ENCODE results near the gene EPN2. TPM values are rescaled to one million over a fixed set of nuclear protein-coding genes. Genes with fewer than 3 reads are reported as not detected.

Gene EPN2
- total RNA-seq, 2 experiments from 2014 or later: 1.8 to 2.1 TPM

DNA sequence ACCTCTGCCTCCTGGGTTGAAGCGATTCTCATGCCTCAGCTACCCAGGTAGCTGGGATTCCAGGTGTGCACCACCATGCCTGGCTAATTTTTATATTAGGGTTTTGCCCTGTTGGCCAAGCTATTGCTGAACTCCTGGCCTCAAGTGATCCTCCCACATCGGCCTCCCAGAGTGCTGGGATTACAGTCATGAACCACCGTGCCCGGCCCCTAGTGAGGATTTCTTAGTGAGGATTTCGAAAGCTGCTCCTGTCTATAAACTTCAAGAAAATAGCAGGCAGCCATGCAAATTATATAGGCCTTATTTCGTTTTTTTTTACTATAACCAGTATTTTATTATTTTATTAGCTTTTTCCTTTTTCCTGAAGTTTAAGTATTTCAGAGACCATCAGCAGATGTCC lies 41.6 kb downstream of the EPN2 start:
- Mint-ChIP-seq H3K4me3 (no peak overlapping the region), H3K36me3 (ENCODE audit: low read depth) (no peaks in the 10 kb centered on the region), H3K27ac (no peak overlapping the region), H3K27me3 (no peaks in the 10 kb centered on the region), H3K9me3 (no peaks in the 10 kb centered on the region), H3K4me1 (peaks cover 2% of the 10 kb centered on the region)
- DNase-seq: no peak
- POLR2A ChIA-PET: no interaction called here
- CTCF ChIA-PET: interaction anchor here (0.7 kb wide), 1 partner anchor 23 kb away, joined by 3 read pairs; no protein-coding TSS in a partner anchor

DNA sequence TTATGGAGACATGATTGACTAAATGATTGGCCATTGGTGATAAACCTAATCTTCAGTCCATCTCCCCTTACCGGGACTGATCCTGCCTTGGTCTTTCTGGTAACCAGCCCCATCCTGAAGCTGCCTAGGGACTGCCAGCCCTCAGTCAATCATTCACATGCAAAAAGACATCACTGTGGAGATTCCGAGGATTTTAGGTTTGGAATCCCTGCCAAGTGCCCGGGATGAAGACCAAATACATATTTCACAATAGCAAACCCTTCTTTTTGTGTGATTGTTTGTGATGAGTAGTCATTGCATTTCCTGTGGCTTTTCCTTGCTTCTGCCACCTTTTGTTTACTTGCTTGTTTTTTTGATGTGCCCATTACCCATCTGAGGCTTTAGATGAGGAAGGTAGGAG lies 44.0 kb downstream of the EPN2 start:
- CTCF ChIA-PET: interaction anchor here (0.6 to 1.6 kb wide), 5 partner anchors 10 to 82 kb away, joined by 3 to 5 read pairs (median 3); partner anchors contain the start of gene B9D1
- peaks cover 16% of the 10 kb centered on the region for H3K4me1 Mint-ChIP-seq
- POLR2A ChIA-PET: no interaction called here
- H3K4me3 Mint-ChIP-seq: no peak overlapping the region
- H3K27ac Mint-ChIP-seq: no peak overlapping the region
- no peaks in the 10 kb centered on the region for H3K9me3 Mint-ChIP-seq
- H3K27me3 Mint-ChIP-seq: no peaks in the 10 kb centered on the region
- no peaks in the 10 kb centered on the region for H3K36me3 Mint-ChIP-seq (ENCODE audit: low read depth)
- no peak for DNase-seq

DNA sequence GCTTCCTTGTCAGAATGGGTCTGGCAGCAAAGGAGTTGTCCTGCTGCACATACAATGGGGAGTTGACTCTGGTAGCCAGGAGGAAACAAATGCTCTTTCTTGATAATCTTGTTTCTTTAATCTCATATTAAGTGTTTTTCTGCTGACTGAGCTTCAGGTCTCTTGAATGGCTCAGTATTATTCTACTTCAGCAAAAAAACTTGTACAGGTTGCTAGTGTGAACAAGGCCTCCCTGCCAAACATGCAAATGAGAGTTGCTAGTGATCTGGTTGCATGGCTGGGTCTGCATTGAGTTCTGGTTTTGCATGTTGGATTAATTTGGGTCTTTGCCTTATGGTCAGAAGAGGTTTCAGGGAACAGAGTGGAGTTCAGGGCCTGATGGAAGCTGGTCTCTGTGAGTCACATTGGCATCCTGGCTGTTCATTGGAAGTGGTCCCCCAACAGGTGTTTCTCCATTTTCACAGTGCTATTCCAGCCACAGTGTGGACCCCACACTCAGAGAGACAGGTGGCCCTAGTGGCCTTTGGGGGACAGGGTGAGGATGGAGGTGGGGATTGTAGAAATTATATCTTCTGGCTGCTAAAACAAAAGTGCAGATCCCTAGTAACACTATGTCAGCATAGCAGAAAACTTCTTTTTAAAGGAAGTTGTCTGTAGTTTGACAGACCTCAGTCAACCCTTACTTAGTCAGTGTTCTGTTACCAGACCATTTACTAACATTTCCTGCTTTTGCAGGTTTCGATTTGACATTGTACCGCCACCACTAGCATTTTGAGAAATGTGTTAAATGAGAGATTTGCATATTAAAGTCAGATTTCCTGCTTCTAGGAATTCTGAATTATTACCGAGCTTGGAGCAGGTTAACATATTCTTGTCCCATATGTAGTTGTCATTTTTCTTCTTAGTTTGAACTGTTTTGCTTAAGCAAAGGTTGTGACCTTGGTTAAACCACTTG lies 47.1 kb downstream of the EPN2 start:
- DNase-seq: no peak
- Mint-ChIP-seq H3K27ac (peak overlapping the region; percentile 62), H3K9me3 (no peaks in the 10 kb centered on the region), H3K27me3 (peaks cover 3% of the 10 kb centered on the region), H3K36me3 (ENCODE audit: low read depth) (no peaks in the 10 kb centered on the region), H3K4me1 (peaks cover 16% of the 10 kb centered on the region), H3K4me3 (no peak overlapping the region)
- POLR2A ChIA-PET: no interaction called here
- CTCF ChIA-PET: interaction anchor here (1.4 kb wide), 1 partner anchor 25 kb away, joined by 3 read pairs; no protein-coding TSS in a partner anchor

DNA sequence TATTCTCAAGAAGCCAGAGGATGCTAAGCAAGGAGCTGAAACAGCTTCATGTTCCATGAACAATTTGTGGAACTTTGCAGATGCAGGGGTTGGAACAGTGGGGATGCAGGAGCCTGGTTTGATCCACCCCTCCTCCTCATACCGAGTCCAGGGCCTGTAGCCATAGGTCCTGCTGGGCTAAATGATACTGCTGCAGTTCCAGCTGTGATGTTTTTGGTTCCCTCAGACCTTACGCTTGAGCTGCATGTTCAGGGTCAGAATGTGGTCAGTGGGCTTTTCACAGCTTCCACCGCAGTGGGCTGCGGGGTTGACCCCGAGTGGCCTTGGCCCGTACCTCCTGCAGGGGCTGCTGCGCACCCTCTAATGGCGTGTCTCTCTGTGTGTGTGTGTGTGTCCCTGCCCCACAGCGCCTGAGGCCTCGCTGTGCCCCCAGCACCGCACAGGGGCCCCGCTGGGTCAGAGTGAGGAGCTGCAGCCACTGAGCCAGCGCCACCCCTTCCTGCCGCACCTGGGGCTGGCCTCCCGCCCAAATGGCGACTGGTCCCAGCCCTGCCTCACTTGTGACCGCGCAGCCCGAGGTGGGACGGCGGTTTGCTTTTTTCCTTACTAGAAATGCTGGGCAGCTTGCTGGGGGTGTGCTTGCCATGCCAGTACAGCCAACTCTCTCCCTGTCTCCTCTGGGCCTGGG lies 48.2 kb downstream of the EPN2 start:
- peaks cover 3% of the 10 kb centered on the region for H3K27me3 Mint-ChIP-seq
- POLR2A ChIA-PET: no interaction called here
- no peaks in the 10 kb centered on the region for H3K9me3 Mint-ChIP-seq
- CTCF ChIA-PET: interaction anchor here (1.4 to 1.7 kb wide), 2 partner anchors 14 to 24 kb away, joined by 3 to 5 read pairs; no protein-coding TSS in a partner anchor
- no peaks in the 10 kb centered on the region for H3K36me3 Mint-ChIP-seq (ENCODE audit: low read depth)
- no peak overlapping the region for H3K4me3 Mint-ChIP-seq
- peaks cover 18% of the 10 kb centered on the region for H3K4me1 Mint-ChIP-seq
- no peak overlapping the region for H3K27ac Mint-ChIP-seq
- no peak for DNase-seq

DNA sequence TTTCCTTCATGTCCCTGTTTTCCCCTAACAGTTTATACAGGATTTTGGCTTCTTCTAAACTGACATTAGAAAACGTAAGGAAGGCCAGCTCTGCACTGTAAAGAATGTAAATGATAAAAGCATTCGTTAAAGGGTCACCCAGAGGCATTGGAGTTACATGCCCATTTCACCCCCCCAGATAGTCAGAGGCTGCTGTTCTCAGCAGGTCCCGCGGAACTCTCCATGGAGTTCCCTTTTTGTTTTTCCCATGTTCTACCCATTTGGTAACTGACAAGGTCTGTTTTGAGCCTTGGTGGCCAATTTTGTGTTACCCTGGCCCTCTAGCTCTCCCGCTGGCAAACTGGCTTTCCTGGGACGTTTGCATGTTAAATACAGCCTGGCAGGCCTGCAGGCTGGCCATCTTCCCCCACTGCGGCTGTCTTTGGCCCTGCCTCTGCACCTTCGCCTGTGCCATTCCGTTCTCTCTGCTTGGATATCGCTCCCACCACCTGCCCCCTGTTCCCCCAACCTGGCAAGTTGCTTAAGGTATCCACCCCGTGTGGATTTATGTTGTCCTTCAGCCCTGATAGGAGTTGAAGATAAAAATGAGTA lies 49.7 kb downstream of the EPN2 start:
- Mint-ChIP-seq H3K9me3 (no peaks in the 10 kb centered on the region), H3K4me3 (no peak overlapping the region), H3K27me3 (peaks cover 5% of the 10 kb centered on the region), H3K4me1 (peaks cover 18% of the 10 kb centered on the region), H3K27ac (no peak overlapping the region), H3K36me3 (ENCODE audit: low read depth) (no peaks in the 10 kb centered on the region)
- CTCF ChIA-PET: interaction anchor here (1.7 to 2.3 kb wide), 2 partner anchors 13 to 20 kb away, joined by 5 read pairs; no protein-coding TSS in a partner anchor
- DNase-seq: no peak
- POLR2A ChIA-PET: no interaction called here

DNA sequence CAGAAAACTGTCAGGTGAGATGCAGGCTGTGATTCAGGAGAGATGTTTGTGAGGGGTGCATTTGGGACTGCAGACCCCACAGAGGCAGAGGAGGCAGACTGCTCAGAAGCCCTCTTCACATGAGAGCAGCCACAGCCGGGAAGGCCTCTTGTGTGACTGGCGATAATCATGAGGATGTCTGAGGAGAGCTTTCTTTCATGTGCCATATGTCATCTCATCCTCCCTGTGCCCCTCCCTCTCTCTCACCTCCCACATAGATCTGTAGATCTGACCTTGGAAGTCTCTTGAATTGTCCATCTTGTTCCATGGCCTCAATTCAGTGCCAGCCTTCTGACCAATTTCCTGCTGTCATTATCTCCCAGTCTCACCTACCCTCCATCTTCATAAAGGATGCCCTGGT lies 50.5 kb downstream of the EPN2 start:
- H3K9me3 Mint-ChIP-seq: no peaks in the 10 kb centered on the region
- H3K4me3 Mint-ChIP-seq: no peak overlapping the region
- ChIA-PET POLR2A (no interaction called here), CTCF (interaction anchor here (2.3 kb wide), 1 partner anchor 19 kb away, joined by 5 read pairs; no protein-coding TSS in a partner anchor)
- no peak overlapping the region for H3K27ac Mint-ChIP-seq
- peaks cover 5% of the 10 kb centered on the region for H3K27me3 Mint-ChIP-seq
- H3K36me3 Mint-ChIP-seq (ENCODE audit: low read depth): no peaks in the 10 kb centered on the region
- no peak for DNase-seq
- H3K4me1 Mint-ChIP-seq: peaks cover 18% of the 10 kb centered on the region

DNA sequence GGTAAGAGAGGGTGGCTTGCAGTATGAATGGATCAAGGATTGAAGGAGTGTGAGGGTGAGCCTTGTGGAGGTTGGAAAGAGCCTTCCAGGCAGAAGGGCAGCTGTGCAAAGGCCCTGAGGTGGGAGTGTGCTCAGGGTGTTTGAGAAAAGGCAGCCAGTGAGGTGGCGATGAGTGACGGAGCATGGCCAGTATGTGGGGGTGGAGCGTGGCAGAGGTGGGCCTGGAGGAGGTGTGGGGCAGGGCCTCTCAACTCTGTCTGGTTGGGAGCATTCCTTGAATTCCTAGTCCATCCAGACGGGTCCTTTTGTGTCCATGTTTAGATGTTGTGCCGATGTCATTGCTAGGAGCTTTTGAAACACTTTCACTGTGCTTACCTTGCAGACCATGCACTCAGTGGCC lies 51.3 kb downstream of the EPN2 start:
- no peaks in the 10 kb centered on the region for H3K9me3 Mint-ChIP-seq
- no peak for DNase-seq
- CTCF ChIA-PET: interaction anchor here (2.3 kb wide), 1 partner anchor 18 kb away, joined by 5 read pairs; no protein-coding TSS in a partner anchor
- peaks cover 18% of the 10 kb centered on the region for H3K4me1 Mint-ChIP-seq
- no peak overlapping the region for H3K27ac Mint-ChIP-seq
- H3K4me3 Mint-ChIP-seq: no peak overlapping the region
- H3K27me3 Mint-ChIP-seq: peaks cover 5% of the 10 kb centered on the region
- H3K36me3 Mint-ChIP-seq (ENCODE audit: low read depth): no peaks in the 10 kb centered on the region
- POLR2A ChIA-PET: no interaction called here

DNA sequence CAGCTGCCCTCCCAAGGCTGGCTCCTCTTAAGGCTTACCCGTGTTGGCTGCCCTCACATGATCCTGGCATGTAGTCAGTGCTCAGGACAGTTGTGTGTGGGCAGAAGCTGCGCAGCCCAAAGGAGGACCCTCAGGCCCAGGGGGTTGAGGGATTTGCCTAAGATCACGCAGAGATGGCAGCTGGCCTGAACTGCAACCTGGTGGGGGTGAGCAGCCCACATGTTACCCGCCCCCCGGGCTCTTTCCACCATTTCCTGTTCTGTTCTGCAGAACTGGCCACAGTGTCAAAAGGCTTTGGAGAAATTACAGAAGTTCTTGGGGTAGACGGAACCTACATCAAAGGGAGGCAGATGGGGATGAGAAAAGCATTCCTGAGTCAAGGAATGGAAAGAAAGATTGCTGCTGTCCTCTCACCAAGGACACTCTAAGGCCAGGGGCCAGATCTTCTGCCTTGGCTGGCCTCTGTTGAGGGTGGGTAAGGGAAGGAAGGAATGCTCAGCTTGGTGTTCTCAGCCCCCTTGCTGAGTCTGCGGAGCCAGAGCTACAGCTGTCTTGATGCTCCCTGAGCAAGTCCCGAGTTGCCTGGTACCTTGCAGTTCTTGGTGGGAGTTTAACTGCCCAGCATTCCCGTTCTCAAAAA lies 53.0 kb downstream of the EPN2 start:
- Mint-ChIP-seq H3K9me3 (no peaks in the 10 kb centered on the region), H3K4me1 (peaks cover 2% of the 10 kb centered on the region), H3K27me3 (peaks cover 5% of the 10 kb centered on the region), H3K36me3 (ENCODE audit: low read depth) (no peaks in the 10 kb centered on the region), H3K4me3 (no peak overlapping the region), H3K27ac (no peak overlapping the region)
- POLR2A ChIA-PET: no interaction called here
- no peak for DNase-seq
- CTCF ChIA-PET: no interaction called here

DNA sequence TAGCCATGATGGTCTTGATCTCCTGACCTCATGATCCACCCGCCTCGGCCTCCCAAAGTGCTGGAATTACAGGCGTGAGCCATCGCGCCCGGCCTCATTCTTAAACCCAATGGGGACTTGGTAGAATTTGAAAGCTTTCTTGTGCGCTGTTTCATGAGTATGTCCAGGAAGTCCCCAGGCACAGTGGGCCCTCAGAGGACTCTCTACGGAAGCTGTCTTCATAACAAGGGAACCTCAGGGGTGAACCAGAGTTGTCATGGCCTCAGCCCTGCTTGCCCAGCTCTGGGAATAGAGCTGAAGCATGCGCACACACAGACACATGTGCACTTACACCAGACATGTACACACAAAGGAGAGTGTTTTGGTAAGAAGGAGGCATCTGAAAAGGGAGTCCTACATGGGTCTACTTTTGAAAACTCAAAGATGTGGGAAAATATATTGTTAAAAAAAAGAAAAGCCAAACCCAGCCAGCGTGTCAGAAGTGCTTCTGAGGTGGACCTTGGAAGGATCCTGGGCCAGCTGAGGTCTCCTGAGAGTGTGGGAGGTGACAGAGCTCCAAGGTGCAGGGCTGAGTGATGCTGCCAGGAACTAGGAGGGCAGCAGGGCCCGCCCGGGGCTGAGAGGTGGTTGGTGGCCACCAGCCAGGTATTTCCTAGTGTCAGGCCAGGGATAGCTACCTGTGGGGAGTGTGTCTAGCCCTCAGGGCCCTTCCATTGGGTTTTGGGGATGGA lies 54.6 kb downstream of the EPN2 start:
- Mint-ChIP-seq H3K36me3 (ENCODE audit: low read depth) (no peaks in the 10 kb centered on the region), H3K27me3 (peaks cover 6% of the 10 kb centered on the region), H3K4me3 (no peak overlapping the region), H3K9me3 (no peaks in the 10 kb centered on the region), H3K27ac (no peak overlapping the region), H3K4me1 (peaks cover 2% of the 10 kb centered on the region)
- no peak for DNase-seq
- CTCF ChIA-PET: interaction anchor here (0.5 to 1.2 kb wide), 4 partner anchors 11 to 682 kb away, joined by 3 to 5 read pairs (median 4); no protein-coding TSS in a partner anchor
- POLR2A ChIA-PET: no interaction called here

DNA sequence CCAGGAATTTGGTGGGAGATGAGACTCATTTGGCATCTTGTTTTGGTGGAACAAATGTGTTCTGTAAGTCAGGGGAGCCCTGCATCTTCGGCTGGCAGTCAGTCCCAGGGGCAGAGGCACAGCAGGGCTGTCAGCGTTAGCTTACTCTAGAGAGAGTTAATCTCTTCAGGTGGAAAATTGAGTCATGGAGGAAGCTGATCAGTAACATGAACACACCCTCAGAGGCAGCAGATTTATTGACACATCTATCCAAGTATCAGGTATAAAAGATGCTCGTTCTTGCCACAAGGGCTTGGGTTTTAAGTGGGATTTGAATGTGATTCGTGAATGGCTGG lies 55.2 kb downstream of the EPN2 start:
- ChIA-PET CTCF (interaction anchor here (1.1 to 1.2 kb wide), 2 partner anchors 11 to 31 kb away, joined by 5 read pairs; no protein-coding TSS in a partner anchor), POLR2A (no interaction called here)
- H3K9me3 Mint-ChIP-seq: no peaks in the 10 kb centered on the region
- H3K27ac Mint-ChIP-seq: no peak overlapping the region
- H3K4me3 Mint-ChIP-seq: no peak overlapping the region
- peaks cover 2% of the 10 kb centered on the region for H3K4me1 Mint-ChIP-seq
- DNase-seq: no peak
- H3K27me3 Mint-ChIP-seq: peaks cover 9% of the 10 kb centered on the region
- no peaks in the 10 kb centered on the region for H3K36me3 Mint-ChIP-seq (ENCODE audit: low read depth)

DNA sequence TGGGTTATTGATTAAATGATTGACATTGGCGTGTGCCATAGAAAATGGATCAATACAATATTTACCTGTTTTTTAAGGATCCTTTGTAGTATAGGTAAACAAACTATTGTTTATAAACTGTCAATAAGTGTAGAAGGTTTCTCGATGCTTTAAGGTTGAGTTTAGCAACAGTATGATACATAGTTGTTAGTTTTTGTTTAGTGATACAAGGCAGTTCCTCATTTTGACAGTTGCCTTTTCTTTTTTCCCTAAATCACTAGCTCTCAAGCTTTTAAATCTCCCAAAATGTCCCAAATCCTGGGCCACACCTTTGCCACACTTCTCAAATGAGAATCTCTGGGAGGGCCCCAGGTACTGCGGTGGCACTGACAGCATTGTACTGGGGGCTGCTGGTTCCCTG lies 57.3 kb downstream of the EPN2 start:
- H3K36me3 Mint-ChIP-seq (ENCODE audit: low read depth): no peaks in the 10 kb centered on the region
- H3K27ac Mint-ChIP-seq: no peak overlapping the region
- no peaks in the 10 kb centered on the region for H3K9me3 Mint-ChIP-seq
- no peak for DNase-seq
- ChIA-PET POLR2A (no interaction called here), CTCF (no interaction called here)
- peaks cover 8% of the 10 kb centered on the region for H3K27me3 Mint-ChIP-seq
- H3K4me3 Mint-ChIP-seq: no peak overlapping the region
- peaks cover 2% of the 10 kb centered on the region for H3K4me1 Mint-ChIP-seq
